ENCODE results near the gene CKB.

- TF ChIP-seq CTCF (IDR thresholded peaks at IDR 0.05) (no peak), POLR2A (IDR thresholded peaks at IDR 0.05) (no peak)
These were observed 49.7 kb downstream of the CKB start for GRCh38 chr14:103472939-103473338.
